GM18508 (cell line): ENCODE data around the gene PSMC3.

Experiments used
- ATAC-seq: cut with Tn5 transposase; IDR thresholded peaks from one replicate; pipeline ENCODE4 v1.9.1; 2021; ENCODE audit warnings: moderate number of reproducible peaks; ENCODE audit not compliant: insufficient read depth, unreplicated experiment

PSMC3 gene

GRCh38 chr11:47395223-47396048 lies 30.8 kb downstream of the PSMC3 start:
- ATAC-seq = no peak

GRCh38 chr11:47394322-47395222 lies 31.7 kb downstream of the PSMC3 start:
- ATAC-seq = no peak

DNA sequence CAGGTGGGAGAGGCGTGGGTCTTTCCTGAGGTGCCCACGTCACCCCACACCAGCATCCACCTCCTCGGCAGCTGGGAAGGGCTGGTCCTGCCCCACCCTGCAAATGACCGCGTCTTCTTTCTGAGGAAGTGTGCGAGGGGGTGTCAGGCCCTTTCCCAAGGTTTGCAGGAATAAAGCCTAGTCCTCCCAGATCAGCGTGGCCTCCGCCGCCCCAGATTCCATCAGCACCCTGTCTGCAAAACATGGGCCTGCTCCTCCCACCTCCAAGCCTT lies 32.3 kb downstream of the PSMC3 start:
- no peak for ATAC-seq

GRCh38 chr11:47393163-47394049 lies 32.8 kb downstream of the PSMC3 start:
- ATAC-seq = no peak

DNA sequence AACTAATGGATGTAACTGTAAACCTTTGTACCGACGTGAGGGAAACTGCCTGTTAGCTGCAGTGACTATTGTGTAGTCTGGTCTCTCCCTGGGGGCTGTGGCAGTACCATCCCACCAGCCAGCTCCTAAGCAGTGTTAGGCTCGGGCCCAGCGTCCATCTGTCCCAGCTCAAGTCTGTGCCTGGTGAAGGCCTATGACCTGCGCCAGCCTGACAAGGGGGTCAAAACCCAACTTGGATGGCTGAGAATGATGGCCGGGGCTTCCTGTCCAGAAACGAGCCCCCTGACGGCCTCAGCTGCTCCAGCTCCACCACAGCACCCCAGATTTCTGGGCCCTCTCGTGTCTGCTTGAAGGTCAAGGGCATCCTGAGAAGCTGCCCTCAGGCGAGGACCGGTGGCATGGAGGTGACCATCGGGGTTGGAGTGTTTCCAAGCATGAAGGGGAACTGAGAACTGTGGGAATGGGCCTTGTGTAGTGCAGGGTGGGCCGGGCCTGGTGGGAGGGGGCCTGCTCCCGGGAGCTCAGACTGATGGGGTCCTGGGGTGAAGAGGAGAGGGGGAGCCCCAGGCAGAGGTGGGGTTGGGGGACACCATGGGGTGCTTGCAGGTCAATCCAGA lies 33.6 kb downstream of the PSMC3 start:
- no peak for ATAC-seq

GRCh38 chr11:47391711-47392432 lies 34.4 kb downstream of the PSMC3 start:
- no peak for ATAC-seq

DNA sequence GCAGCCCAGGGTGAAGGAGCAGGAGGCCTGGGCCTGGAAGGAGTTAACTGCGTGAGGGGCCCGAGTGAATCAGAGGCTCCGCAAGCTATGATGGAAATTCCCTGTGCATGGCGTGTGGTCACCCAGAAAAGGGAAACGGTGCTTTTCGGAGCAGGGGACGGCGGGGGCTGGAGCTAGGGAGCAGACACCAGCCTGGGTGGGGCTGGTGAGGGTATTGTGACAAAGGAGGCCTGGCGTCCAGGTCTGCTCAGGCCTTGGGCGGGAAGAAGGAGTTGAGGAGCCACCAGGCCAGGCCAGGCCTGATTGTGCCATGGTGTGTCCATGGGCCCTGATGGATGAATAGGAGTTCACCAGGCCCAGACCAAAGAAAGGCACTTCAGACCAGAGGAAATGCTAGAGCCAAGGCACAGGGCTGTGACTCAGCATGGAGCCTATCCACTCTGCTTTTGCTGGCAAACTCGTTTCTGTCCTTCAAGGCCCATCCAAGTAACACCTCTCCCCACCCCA lies 35.1 kb downstream of the PSMC3 start:
- no peak for ATAC-seq

DNA sequence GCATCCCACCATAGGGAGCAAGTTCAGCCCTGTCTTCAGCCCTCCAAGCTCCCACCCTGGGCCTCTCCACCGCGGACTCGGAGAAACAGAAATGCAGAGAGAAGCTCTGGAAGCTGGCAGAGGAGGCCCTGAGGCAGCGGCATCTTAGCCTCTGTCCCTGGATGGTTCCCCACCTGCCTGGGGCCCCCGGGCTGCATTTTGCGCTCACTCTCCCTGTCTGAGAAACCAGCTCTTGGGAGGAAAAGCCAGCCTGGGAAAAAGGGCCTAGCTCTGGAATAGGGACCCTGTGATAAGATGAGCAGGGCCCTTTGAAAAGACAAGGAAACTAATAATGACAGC lies 35.8 kb downstream of the PSMC3 start:
- no peak for ATAC-seq

GRCh38 chr11:47389577-47390421 lies 36.4 kb downstream of the PSMC3 start:
- ATAC-seq = no peak

DNA sequence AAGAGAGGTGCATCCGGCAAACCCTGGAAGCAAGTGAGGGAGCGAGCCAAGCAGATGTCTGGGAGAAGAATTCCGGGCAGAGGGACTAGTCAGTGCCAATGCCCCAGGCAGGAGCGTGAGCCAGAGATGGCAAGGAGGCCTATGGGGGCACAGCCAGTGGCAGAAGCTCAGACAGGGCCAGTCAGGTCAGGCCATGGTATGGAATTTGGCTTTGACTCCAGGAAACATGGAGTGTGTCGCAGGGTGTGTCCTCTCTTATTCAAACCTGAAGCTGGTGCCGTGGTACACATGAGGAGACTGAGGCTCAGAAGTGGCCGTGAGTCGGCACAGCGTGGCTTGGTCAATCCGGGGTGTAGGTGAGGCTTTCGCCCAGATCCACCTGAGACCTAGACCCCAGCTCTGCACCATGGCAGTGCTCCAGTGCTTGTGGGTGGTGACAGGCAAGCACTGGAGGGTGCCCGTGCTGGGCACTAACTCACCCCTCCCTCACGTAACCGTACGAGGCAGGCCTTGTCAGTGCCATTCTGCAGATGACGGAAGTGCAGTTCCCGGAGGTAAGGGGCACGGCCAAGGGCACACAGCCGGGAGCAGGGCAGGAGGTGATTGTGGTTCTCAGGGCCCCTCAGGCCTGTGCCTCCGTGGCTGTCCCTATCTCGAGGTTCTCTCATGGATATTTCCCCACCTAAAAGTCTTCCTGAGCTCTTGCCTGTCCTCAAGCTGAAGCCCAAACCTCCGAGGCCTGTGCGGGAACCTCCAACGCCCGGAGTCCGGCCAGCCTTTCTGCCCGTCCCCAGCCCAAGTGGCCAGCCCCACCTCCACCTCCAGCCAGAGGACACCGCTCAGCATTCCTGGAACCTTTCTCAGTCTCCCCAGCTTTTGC lies 37.3 kb downstream of the PSMC3 start:
- no peak for ATAC-seq

DNA sequence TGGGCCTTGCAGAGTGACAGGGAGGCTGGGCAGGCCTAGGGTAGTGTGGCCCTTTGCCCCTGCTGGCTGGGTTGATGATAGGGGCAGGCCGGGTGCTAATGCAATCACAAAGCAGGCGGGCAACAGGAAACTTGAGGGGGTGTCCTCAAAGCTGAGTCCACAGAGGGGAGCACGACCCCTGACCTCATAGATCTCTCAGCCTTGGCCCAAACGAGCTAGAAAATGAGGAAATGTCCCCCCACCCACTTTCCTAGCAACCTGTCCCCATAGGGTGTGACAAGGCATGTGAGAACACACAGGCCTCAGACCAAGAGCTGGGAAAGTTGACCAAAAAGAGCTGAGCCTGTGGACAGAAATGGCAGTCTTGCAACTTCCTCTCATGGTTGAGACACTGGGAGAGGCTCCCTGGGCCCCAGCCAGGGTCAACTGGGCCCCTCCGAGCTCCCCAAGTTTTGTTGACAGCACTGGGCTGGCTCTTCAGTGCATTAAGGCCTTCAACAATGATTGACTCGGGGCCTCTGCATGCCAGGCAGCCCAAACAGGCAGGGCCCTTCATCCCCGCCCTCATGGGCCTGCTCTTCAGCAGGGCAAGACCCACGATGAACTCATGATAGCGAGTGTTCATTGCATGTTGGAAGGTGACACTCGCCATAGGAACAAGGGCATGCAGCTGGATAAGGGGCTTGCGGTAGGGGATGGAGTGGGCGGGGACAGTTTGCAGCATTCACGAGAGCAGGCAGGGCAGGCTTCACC lies 38.1 kb downstream of the PSMC3 start:
- no peak for ATAC-seq

GRCh38 chr11:47384498-47384897 lies 41.7 kb downstream of the PSMC3 start:
- ATAC-seq = no peak

GRCh38 chr11:47383071-47383470 lies 43.2 kb downstream of the PSMC3 start:
- no peak for ATAC-seq

- no peak for ATAC-seq
Measured at GRCh38 chr11:47380078-47380477, 46.2 kb downstream of the PSMC3 start.

DNA sequence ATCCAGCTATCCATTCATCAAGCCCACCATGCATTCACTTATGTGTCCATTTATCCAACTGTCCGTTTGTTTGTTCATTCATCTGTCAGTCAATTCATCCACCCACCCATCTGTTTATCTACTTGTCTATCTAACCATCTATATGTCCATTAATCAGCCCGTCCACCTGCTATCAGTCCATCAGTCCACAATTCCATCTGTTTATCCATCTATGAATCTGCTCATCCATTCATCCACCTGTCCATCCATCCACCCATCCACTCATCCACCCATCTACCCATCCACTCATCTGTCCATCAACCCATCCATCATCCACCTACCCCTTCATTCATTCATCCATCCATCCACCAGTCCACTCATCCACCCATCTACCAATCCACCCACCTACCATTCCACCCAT lies 46.9 kb downstream of the PSMC3 start:
- ATAC-seq = no peak

- ATAC-seq = no peak
Measured at GRCh38 chr11:47378836-47379170, 47.4 kb downstream of the PSMC3 start.
